Activated T-helper 1 cell treated with Interleukin-2 at 50 U/mL for 16 hours (primary cell): ENCODE measurements around the gene PC.

Experiments used
- DNase-seq: peaks from one replicate; pipeline ENCODE4 v3.0.0-alpha.2; 2020; ENCODE audit warnings: low read depth

Gene PC

DNA sequence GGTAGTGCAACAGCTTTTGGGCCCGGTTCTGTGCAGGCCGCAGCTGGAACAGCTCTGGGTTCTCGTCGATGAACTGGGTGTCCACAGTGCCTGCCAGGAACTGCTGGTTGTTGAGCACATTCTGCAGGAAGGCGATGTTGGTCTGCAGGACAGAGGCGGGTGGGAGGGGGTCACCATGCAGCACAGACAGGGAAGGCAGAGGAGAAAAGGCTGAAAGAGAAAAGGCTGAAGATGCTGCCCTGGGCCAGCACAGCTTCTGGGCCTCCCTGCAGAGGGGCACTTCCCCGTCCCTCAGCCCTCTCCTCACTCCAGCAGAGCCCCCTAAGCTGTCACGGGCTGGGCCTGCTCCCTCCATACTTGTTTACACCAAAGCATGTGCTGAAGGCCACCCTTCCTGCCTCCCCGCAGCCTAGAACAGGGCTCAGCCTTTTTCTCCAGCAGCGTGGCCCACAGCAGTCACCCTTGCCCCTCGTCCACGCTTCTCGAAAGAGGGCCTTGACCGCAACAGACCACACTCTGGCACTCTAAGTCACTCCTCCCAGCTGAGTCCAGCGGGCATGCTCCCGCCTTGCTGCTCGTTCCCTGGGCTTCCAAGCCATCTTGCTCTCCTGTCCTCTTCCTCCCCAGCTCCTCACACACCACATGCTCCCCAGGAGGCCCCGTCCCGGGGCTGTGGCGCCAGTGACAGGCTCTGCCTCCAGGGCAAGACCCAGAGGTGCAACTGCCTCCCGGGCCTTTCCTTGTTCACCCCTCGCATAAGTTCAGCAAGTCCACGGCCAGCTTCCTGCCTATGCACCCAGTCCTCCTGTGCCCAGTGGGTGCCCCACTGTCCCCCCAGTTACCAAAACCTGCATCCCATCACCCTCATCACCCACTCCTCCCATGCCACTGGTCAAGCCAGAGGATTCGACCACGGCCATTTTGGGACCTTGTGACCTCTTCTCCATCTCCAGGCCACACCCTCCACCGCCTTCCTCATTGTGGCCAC is 104.6 kb downstream of the PC start:
- DNase-seq, result no peak

DNA sequence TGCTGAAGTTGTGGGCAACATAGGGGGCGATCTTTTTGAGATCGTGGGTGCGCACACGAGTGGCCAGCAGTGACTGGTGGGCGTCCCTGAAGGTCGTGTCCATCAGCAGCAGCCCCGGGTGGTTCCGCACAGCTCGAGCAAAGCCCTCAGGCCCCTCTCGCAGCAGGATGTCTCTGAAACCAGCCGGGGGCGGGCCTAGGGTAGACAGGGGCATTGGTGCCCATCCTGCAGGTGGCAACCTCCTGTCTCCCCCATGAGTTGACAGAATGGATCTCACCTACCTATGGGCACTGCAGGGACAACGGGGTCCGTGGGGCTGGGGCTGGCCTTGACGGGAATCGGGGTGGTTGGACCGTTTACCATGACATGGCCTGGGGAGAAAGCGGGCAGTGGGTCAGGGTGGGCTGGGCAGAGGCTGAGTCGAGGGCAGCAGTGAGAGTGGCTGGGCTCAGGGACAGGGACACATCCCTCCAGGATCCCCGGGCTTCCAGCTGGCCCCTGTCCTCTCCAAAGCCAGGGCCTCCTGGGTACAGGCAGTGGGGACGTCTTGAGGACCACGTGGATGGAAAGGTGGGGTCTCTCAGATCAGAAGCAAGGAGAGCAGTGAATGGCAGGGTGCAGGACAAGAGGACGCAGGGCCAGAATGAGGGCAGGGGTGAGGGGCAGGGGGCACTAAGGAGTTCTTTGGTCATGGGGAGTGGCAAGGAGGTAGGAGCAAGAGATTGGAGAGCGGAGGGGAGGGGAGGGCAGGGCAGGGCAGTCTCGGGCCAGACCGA is 105.5 kb downstream of the PC start:
- DNase-seq, result no peak

DNA sequence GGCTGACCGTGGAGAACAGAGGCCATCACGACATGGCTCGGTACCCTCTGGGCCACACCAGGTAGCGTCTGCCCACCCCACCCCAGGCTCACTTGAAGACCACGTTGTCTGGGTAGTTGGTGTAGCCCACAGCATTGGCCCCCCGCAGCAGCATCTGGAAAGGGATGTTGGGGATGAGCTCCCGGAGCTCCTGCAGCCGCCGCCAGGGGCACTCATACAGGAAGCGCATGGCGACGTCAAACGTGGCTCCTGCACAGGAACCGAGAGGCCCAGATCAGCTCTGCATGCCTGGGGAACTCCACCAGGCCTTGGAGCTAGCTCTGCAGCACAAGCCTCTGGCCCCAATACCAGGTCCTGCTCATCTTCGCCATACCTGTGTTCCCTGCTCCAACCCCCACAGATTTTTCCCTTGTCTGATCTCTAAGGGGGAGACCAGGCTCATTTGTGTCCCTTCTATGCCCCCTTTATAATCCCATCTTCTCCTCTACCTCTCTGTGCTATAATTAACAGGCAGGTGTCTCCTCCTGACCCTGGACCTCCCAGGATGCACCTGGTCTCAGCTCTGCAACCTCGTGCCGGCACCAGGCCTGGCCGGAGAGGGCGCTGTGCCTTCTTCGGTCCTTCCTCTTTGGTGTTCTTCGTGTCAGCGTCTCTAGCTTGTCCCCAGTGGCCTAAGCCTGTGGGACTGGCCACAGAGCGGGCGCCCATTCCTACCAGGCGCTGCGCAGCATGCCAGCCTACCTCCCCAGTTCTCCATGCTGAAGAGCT is 106.3 kb downstream of the PC start:
- no peak for DNase-seq

DNA sequence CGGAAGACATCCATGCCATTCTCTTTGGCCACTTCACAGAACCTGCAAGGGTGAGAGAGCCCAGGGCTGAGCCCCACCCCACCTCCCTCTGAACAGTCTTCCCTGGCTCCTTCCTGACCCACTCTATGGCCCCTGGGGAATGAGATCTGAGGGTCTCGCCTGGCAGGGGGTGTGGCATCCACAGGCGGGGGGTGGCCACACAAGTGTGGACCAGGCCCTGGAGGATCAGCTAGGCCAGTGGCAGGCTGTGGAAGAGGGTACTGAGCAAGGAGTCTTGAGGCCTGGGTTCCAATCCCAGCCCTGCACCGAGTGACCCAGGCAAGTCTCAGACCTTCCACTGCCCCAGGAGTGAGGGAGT is 107.0 kb downstream of the PC start:
- no peak for DNase-seq

DNA sequence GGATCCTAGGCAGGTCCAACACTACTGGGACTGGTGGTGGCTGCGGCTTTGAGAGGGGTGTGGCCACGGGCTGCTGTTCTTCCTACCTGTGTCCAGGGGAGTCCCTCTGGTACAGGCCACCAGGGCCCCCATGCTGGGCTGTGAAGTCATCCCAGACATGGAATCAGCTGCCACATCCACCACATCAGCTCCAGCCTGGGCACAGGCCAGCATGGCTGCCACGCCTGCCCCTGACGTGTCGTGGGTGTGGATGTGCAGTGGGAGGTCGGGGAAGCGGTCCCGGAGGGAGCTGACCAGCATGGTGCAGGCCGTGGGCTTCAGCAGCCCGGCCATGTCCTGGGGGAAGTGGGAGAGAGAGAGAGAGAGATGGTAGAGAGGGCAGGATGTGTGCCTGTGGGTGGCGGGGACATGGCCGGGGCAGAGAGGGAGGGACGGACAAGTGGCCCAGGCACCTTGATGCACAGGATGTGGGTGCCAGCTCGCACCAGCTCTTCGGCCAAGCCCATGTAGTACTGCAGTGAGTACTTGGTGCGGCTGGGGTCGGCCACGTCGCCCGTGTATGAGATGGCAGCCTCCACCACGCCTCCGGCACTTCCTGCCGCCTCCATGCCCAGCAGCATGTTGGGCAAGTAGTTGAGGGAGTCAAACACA is 107.5 kb downstream of the PC start:
- DNase-seq, result no peak

DNA sequence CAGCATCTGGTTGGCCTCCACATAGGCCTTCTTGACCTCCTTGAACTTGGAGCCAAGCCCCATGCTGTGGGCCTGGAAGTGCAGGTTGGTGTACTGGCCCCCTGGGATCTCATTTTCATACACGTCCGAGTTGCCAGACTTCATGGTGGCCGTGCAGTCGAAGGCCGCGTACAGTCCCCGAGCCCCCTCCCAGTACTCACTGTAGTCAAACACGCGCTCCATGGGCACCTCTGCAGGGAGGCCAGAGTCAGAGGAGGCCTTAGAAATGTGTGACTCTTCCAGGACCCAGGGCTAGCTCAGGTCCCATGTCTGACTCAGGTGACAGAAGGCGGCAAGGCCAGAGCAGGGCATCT is 108.0 kb downstream of the PC start:
- DNase-seq, result no peak

DNA sequence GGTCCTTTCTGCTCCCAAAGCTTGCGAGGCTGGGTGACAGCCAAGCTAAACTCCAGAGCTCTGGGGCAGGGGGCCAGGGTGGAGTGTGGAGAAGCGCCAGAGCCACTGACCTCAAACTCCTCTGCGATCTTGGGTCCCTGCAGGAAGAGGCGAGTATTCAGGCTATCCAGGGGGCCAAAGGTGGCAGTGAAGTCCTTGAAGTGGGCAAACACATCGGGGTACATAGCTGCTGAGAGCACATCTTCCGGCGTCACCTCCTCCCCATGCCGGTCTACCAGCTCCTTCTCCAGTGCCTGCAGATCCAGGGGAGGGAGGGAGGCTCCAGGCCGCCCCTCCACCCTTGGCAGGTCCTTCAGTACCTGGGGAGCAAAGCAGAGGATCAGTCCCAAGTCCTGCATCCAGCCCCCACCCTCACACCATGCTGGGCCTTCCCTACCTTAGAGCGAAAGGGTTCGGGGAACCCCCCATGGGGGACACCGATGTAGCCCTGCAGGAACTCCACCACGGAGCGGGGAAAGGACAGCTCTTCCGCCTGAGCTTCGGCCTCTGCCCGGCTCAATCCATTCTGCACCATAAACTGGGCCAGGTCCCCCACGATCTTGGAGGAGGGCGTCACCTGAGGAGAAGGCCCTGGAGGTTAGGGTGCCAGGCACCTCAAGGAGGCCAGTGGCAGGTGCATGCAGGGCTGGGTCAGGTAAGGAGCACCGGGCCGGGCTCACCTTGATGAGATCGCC is 108.5 kb downstream of the PC start:
- no peak for DNase-seq

DNA sequence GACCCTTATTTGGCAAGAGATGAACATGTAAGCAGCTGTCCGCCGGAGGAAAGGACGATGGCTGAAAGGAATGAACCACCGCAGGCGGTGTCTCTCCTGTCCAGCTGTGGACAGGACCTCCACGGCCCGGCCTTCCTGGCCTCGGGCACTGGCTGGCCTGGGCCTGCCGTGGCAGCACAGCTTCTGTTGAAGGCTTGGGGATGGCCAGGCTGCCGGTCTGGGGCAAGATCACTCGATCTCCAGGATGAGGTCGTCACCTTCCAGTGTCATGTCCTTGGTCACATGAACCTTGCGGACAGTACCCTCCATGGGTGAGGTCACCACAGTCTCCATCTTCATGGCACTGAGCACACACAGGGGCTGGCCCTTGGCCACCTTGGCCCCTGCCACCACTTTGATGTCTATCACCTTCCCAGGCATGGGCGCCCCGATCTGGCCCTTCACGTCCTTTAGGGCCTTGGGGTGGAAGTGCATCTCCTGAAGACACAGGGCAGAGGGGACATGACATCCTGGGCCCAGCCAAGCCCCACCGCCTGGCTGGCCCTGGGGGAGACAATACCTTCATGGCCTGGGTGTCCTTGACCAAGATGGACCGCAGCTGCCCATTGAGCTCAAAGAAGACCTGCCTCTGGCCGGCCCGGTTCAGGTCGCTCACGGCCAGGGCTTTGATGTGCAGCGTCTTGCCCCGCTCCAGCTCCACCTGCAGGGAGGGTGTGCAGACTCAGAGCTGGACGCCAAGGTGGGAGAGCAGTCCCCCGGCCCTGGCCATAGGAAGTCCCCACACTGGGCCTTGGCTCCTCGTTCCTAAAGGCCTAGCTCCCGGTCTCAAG is 109.3 kb downstream of the PC start:
- no peak for DNase-seq

DNA sequence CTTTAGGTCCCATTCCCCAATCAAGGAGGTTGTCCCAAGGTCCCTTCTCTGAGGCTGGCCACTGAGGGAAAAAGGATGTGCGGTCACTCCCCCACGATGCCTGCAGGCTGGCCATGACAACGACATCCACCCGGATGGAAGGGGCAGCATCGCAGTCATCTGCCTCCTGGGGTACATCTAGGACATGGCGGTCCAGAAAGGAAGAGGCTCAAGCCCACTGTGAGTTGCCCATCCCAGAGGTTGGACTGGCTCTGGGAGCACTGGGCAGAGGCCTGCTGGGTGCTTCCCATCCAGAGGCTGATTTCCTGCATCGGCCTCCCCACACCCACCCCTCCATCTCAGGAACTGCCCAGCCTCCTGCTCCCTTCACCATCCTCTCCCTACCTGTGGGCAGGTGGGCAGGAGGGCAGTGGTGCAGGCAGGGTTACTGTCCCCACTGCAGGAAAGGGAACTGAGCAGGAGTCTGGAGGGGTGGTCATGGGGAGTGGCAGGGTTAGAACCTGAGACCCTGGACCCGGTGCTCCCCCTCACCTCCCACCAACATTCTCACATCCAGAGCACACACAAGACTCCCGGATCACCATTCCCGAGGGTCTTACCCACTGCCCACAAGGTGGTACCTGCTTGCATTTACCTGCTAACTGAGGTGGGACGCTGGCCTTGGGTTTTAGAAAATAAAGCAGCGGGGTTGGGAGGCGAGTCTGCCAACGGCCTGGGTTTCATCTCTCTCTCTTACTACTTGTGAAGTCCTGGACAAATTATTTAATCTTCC is 110.5 kb downstream of the PC start:
- no peak for DNase-seq

DNA sequence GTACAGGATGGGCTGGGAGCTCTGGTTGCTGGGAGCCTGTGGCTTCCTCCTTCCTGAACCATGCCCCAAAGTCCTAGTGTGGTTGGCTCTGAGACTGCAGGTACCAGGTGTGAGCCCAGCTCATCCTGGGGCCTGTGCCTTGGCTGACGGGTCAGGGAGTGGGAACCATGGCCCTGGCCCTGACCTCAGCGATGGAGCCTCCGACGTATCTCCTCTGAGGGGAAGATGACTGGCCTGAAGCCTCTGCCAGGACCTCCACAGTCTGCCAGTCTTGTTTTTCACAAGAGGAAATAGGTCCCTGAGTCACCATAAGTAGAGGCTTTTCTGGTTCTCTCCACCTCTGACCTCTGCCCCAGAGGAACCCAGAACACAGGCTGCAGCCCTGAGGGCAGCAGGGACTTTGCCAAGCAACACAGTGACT is 111.5 kb downstream of the PC start:
- DNase-seq, result no peak

DNA sequence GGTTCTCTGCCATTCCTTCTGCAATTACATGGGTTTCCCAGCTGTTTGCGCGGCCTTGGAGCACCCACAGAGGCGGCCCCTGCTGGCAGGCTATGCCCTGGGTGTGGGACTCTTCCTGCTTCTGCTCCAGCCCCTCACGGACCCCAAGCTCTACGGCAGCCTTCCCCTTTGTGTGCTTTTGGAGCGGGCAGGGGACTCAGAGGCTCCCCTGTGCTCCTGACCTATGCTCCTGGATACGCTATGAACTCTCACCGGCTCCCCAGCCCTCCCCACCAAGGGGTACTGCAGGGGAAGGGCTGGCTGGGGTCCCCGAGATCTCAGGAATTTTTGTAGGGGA is 112.3 kb downstream of the PC start:
- DNase-seq, result no peak

DNA sequence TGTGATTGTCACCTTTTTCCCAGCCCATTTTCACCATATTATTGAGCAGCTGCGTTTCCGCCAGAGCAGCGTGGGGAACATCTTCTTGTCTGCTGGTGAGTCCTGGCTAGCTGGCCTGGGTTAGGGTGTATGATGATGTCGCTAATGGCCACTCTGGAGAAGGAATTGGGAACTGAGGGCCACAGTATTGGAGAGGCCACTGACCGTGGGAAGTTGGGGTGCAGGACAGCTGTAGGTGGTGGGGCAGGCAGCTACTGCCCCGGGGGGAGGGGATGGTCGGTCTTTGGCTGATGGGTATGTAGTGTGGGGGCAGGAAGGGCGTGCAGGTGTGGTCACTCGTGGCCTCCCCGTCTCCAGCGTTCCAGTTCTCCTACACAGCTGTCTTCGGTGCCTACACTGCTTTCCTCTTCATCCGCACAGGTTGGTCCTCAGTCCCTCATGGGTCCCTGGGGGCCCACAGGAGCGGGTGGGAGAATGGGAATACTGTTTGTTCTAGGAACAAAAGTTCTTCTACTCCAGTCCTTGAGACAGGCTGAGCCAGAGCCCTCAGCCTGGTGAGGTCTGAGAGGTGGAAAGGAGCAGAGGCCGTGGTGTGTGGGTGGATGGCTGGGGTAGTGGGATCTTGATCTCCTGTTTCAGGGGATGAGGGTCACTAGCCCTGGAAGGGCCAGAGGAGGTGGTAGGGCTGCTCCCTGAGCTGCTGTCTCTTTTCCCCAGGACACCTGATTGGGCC is 112.9 kb downstream of the PC start:
- DNase-seq, result no peak

DNA sequence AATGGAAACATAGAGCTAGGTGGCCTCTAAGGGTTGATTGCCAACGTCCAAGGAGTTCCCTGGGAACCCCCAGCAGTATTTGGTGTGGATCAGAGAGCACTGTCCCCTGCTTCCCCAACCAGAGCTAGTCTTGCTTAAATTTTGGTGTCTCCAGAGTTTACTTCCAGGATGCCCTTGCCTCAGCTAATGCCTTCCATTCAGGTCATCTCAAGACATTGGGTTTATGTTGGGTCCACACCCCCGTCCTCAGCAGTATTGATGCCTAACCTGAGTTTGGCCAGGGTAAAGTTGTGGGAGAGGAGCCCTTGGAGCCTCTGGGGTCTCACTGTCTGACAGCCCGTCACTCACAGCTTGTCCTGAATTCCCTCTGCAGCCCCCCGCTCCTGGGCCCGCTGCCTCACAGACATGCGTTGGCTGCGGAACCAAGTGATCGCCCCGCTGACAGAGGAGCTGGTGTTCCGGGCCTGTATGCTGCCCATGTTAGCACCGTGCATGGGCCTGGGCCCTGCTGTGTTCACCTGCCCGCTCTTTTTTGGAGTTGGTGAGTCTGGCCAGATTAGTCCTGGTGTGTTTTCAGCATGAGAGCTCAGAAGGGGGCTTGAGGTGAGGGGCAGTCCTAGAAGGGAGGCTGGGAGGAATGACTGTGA is 113.6 kb downstream of the PC start:
- no peak for DNase-seq

DNA sequence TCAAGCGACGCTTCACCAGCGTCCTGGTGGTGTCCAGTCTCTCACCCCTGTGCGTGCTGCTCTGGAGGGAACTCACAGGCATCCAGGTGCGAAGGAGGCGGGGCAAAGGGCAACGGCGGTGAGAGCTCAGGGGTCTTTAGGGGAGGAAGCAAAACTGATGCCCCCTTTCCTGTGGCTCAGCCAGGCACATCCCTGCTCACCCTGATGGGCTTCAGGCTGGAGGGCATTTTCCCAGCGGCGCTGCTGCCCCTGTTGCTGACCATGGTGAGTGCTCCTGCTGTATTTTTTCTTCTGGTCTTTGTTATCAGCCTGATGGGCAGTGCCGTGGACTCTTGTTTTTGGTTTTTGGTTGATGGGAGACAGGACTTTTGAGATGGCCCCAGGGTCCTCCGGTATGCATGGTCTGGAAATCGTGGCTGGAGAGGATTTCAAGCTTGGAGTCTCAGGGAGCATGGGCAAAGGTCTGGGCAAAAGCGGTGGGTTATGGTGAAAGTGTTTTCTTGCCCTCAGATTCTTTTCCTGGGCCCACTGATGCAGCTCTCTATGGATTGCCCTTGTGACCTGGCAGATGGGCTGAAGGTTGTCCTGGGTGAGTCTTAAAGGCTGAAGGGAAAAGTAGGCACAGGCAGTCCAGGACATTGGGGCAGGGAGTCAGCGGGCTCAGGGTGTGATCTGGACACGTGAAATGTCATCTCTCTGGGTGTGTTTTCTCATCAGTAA is 114.2 kb downstream of the PC start:
- no peak for DNase-seq

DNA sequence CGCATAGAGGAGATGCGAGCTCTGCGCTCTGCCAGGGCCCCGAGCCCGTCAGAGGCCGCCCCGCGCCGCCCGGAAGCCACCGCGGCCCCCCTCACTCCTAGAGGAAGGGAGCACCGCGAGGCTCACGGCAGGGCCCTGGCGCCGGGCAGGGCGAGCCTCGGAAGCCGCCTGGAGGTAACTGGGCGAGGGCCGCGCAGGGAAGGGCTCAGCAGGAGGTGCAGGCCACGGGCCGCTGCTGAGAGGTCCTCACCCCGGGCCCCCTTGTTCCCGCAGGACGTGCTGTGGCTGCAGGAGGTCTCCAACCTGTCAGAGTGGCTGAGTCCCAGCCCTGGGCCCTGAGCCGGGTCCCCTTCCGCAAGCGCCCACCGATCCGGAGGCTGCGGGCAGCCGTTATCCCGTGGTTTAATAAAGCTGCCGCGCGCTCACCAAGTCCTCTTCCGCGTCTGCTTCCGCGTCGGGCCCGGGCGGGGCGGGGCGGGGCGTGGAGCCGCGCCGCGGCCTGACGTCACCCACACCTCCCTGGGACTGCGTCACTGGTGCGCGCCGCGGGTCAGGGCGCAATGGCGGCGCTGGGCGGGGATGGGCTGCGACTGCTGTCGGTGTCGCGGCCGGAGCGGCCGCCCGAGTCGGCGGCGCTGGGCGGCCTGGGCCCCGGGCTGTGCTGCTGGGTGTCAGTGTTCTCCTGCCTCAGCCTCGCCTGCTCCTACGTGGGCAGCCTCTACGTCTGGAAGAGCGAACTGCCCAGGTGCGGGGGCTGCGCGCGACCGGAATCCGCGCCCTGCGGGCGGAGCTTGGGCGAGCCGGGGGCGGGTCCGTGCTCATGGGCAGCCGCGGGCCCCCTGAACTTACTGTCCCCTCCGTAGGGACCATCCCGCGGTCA is 115.0 kb downstream of the PC start, which contains the start of gene RCE1:
Gene RCE1 (plus strand): TSS at position 546 of the 880 bp plus-strand sequence. CDS start 15 bp downstream, at position 561.
- peak; percentile 83 for DNase-seq

DNA sequence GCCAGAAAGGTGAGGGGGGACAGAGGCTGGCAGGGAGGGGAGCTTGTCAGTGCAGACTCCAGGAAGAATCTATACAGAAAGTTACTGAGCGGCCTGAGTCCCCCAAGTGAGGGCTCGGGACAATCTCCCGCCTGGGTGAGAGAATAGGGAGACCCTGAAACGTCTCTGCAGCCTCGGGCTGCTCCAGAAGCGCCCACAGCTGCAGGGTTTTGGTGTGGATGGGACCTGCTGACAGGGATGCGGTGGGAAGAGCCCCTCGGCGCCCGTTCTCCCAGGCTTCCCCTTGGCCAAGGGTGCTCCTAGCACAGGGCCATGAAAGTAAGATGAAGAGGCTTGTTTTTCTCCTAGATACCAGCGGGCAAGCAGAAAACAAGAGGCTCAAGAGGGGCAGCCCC is 115.7 kb downstream of the PC start:
- no peak for DNase-seq

DNA sequence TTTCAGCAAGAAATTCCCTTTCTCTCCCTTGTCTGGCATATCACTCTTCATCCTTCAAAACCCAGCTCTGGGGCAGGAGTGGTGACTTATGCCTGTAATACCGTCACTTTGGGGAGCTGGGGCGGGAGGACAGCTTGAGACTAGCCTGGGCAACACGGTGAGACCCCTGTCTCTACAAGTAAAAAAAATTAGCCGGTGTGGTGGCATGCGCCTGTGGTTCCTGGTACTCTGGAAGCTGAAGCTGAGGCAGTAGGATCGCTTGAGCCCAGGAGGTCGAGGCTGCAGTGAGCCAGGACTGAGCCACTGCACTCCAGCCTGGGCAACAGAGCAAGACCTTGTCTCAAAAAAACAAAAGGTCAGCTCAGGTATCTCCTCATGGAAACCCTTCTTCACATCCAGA is 116.3 kb downstream of the PC start:
- no peak for DNase-seq
